ENCODE results near the gene VPS26A. TPM values are rescaled to one million over a fixed set of nuclear protein-coding genes. Genes with fewer than 3 reads are reported as not detected.

Gene VPS26A
- total and polyA plus RNA-seq, 2 donors (not counting 3 experiments of a cell fraction or from before 2014, with no cell fraction given): 11.7 to 60.3 TPM

DNA sequence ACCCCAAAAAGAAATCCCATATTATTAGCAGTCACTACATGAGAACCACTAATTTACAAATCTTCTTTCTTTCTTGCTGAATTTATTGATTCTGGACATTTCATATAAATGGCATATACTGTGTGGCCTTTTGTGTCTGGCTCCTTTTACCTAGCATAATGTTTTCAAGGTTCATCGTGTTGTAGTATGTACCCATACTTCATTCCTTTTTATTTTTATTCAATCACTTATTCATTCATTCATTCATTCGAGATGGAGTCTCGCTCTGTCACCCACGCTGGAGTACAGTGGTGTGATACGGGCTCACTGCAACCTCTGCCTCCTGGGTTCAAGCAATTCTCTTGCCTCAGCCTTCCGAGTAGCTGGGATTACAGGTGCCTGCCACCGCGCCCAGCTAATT, 21.9 kb downstream of the VPS26A start:
- Histone ChIP-seq H3K9me3 (replicated peaks; ENCODE audit: control insufficient read depth, insufficient read depth, low read length) (no peaks in the 10 kb centered on the region), H3K36me3 (ENCODE audit: control insufficient read depth in 2 of 2, extremely low read depth in 1 of 2, insufficient read depth in 2 of 2, low read length in 2 of 2) (no peaks in the 10 kb centered on the region), H2AFZ (ENCODE audit: low read depth, low read length) (no peak overlapping the region), H3K4me2 (ENCODE audit: insufficient read depth, low read length) (no peak overlapping the region), H3K4me3 (replicated peaks in 1 of 3; ENCODE audit: insufficient read depth in 1 of 3, low read depth in 1 of 3, low read length in 3 of 3) (no peak overlapping the region), H3K79me2 (ENCODE audit: control insufficient read depth, insufficient read depth, low read length) (peaks cover 65% of the 10 kb centered on the region), H3K27ac (ENCODE audit: insufficient read depth, low read depth, low read length) (no peak overlapping the region), H4K20me1 (replicated peaks; ENCODE audit: control insufficient read depth, extremely low read depth, insufficient read depth, low read length) (no peaks in the 10 kb centered on the region), H3K4me1 (ENCODE audit: control insufficient read depth, extremely low read depth, insufficient read depth, low read length) (no peaks in the 10 kb centered on the region), H3K27me3 (ENCODE audit: control insufficient read depth in 2 of 2, insufficient read depth in 2 of 2, low read length in 2 of 2) (no peaks in the 10 kb centered on the region), H3K9ac (replicated peaks; ENCODE audit: extremely low read depth, insufficient read depth, low read length) (no peak overlapping the region), H3K9me1 (replicated peaks; ENCODE audit: control insufficient read depth, extremely low read depth, insufficient read depth, low read length) (peaks cover 2% of the 10 kb centered on the region)
- dilution Hi-C loops (cut with MboI; ENCODE audit: extremely low pct_ligation_motif_present, low sequenced_read_pairs): no loop called here
- DNase-seq (ENCODE audit: low read depth, low spot score) (no peak), FAIRE-seq (no peak)
- TF ChIP-seq MYC (IDR thresholded peaks at IDR 0.05; ENCODE audit: low read depth, low read length) (no peak), JUN (IDR thresholded peaks at IDR 0.05; ENCODE audit: borderline replicate concordance, insufficient read depth, insufficient read length, low read depth) (no peak), POLR2AphosphoS5 (IDR thresholded peaks at IDR 0.05; ENCODE audit: insufficient read depth, low read depth, low read length) (no peak), EZH2 (IDR thresholded peaks at IDR 0.05; ENCODE audit: borderline replicate concordance, low read depth, low read length, severe bottlenecking) (no peak), GATA2 (IDR thresholded peaks at IDR 0.05; ENCODE audit: insufficient read depth, insufficient read length, low read depth, low read length) (no peak), FOS (IDR thresholded peaks at IDR 0.05; ENCODE audit: borderline replicate concordance, insufficient read depth, low read length) (no peak), POLR2A (IDR thresholded peaks at IDR 0.05; ENCODE audit: low read depth, low read length) (no peak)
- TF ChIP-seq, protein P1, sequence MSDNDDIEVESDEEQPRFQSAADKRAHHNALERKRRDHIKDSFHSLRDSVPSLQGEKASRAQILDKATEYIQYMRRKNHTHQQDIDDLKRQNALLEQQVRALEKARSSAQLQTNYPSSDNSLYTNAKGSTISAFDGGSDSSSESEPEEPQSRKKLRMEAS (IDR thresholded peaks at IDR 0.05; ENCODE audit: insufficient read depth, insufficient read length): no peak
- TF ChIP-seq, protein P2, sequence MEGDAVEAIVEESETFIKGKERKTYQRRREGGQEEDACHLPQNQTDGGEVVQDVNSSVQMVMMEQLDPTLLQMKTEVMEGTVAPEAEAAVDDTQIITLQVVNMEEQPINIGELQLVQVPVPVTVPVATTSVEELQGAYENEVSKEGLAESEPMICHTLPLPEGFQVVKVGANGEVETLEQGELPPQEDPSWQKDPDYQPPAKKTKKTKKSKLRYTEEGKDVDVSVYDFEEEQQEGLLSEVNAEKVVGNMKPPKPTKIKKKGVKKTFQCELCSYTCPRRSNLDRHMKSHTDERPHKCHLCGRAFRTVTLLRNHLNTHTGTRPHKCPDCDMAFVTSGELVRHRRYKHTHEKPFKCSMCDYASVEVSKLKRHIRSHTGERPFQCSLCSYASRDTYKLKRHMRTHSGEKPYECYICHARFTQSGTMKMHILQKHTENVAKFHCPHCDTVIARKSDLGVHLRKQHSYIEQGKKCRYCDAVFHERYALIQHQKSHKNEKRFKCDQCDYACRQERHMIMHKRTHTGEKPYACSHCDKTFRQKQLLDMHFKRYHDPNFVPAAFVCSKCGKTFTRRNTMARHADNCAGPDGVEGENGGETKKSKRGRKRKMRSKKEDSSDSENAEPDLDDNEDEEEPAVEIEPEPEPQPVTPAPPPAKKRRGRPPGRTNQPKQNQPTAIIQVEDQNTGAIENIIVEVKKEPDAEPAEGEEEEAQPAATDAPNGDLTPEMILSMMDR (IDR thresholded peaks at IDR 0.05; ENCODE audit: extremely low read depth in 1 of 2, insufficient read depth in 1 of 2, low read depth in 1 of 2, low read length in 2 of 2): no peak
- POLR2A ChIA-PET: no interaction called here
- BruUV-seq (replicated peaks): no TSS peak
- CTCF ChIA-PET: no interaction called here
- intact Hi-C loops (cut with micrococcal nuclease): no loop called here
